HG03460 (cell line): ENCODE results near the gene NKX1-1.
"Not testable (repeated sequence)": the region's sequence is repeated elsewhere in the genome, so short reads cannot be mapped to it uniquely, and the experiment has no call there.

Experiments
- ATAC-seq: cut with Tn5 transposase; IDR thresholded peaks from one replicate; pipeline ENCODE4 v1.9.1; 2021; ENCODE audit not compliant: unreplicated experiment

NKX1-1 gene

GRCh38 chr4:1405636-1406393 is 427 bp downstream of the NKX1-1 start:
- ATAC-seq = no peak

- ATAC-seq = no peak
Observed at GRCh38 chr4:1405254-1405635, 997 bp downstream of the NKX1-1 start.

GRCh38 chr4:1404573-1405253 is 1.5 kb downstream of the NKX1-1 start:
- no peak for ATAC-seq

GRCh38 chr4:1403591-1404572 is 2.4 kb downstream of the NKX1-1 start:
- ATAC-seq = no peak

GRCh38 chr4:1403177-1403583 is 3.1 kb downstream of the NKX1-1 start:
- no peak for ATAC-seq

- no peak for ATAC-seq
Observed at GRCh38 chr4:1402516-1403091, 3.6 kb downstream of the NKX1-1 start.

- no peak for ATAC-seq
Observed at GRCh38 chr4:1402021-1402515, 4.2 kb downstream of the NKX1-1 start.

GRCh38 chr4:1401409-1402020 is 4.7 kb downstream of the NKX1-1 start:
- ATAC-seq = no peak

GRCh38 chr4:1400831-1401408 is 5.3 kb downstream of the NKX1-1 start:
- ATAC-seq = no peak

GRCh38 chr4:1400191-1400805 is 5.9 kb downstream of the NKX1-1 start:
- no peak for ATAC-seq

- ATAC-seq = no peak
Observed at GRCh38 chr4:1399508-1400190, 6.6 kb downstream of the NKX1-1 start.

GRCh38 chr4:1398681-1399507 is 7.3 kb downstream of the NKX1-1 start:
- ATAC-seq = no peak

GRCh38 chr4:1396806-1397455 is 9.3 kb downstream of the NKX1-1 start:
- ATAC-seq = no peak

- no peak for ATAC-seq
Observed at GRCh38 chr4:1395941-1396805, 10.1 kb downstream of the NKX1-1 start.

- not testable (repeated sequence) for ATAC-seq
Observed at GRCh38 chr4:1395389-1395820, 10.8 kb downstream of the NKX1-1 start.

- not testable (repeated sequence) for ATAC-seq
Observed at GRCh38 chr4:1394554-1395388, 11.5 kb downstream of the NKX1-1 start.
